Muscle of arm (tissue), 12 donors: ENCODE data around the gene CDK5RAP3. TPM values are rescaled to one million over a fixed set of nuclear protein-coding genes. Genes with fewer than 3 reads are reported as not detected.
"Not testable (repeated sequence)": the region's sequence is repeated elsewhere in the genome, so short reads cannot be mapped to it uniquely, and the experiment has no call there.

Source experiments
- DNase-seq: peaks from one replicate; pipeline ENCODE4 v3.0.0-alpha.2; 2013
- polyA plus RNA-seq, 12 donors: library from polyadenylated mRNA; unstranded; fragments of 120-200 nt; gene quantifications; one replicate each; pipeline ENCODE4 v1.2.1, GENCODE V29; 2013; ENCODE audit not compliant: insufficient read length in 12 of 12

The CDK5RAP3 gene
- polyA plus RNA-seq, 12 donors, result 66.0 to 120 (median 74.3) TPM; not detected in 1

GRCh38 chr17:47993964-47994363 is 23.1 kb downstream of the CDK5RAP3 start:
- DNase-seq, result no peak

DNA sequence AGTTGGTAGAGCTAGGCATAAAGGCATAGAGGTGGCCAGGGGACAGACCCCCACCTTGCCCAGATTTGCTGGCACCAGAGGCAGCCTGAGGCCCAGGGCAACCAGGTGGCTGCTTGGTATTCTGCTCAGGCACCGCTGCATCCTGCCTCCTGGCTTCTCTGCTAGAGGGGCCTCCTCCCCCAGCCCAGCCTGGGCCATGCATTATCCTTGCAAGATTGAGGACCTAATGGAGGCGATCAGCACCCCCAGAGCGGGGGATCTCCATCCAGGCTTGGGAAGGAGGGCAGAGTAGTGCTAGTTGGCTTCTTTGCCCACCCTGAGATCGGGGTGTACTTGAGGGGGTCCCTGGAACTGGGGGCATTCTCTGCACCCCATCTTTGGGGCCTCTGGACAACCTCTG is 23.8 kb downstream of the CDK5RAP3 start:
- DNase-seq, result no peak

GRCh38 chr17:47995241-47995935 is 24.5 kb downstream of the CDK5RAP3 start:
- DNase-seq, result no peak

DNA sequence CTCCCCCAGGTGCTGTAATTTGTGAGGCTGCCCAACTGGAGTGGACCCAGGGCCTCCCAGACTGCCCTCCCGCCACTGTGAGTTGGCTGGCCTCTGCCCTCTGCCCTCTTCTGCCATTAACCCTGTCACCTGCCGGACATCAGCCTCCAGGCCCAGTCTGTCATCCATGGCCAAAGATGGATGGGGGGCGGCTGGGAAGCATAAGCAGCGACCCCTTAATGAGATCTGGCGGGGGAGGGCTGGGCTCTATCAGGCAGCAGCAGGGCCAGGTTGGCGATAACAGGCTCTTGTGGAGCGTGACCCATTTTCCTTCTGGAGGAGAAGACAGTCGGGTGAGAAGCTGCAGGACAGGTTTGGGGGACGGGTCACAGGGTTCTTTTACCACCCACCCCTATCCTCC is 25.3 kb downstream of the CDK5RAP3 start:
- DNase-seq, result no peak

DNA sequence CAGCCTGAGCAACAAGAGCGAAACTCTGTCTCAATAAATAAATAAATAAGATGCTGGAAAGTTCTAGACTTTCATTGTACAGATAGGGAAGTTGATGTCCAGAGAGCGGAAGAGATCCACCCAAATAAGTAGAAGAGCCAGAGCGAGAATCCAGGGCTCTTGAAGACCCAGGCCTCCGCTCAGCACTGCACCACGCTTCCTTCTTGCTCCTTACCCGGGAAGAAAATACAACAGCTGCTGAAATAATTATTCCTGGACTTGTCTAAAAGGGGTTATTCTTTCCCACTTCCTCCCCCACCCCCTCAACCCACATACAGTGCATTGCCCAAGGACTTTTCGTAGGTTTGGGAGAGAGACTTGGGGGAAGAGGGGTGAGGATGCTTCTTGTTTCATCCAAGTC is 26.7 kb downstream of the CDK5RAP3 start:
- DNase-seq, result no peak

GRCh38 chr17:47998044-47998443 is 27.1 kb downstream of the CDK5RAP3 start:
- no peak for DNase-seq

GRCh38 chr17:47999582-47999981 is 28.7 kb downstream of the CDK5RAP3 start:
- no peak for DNase-seq

DNA sequence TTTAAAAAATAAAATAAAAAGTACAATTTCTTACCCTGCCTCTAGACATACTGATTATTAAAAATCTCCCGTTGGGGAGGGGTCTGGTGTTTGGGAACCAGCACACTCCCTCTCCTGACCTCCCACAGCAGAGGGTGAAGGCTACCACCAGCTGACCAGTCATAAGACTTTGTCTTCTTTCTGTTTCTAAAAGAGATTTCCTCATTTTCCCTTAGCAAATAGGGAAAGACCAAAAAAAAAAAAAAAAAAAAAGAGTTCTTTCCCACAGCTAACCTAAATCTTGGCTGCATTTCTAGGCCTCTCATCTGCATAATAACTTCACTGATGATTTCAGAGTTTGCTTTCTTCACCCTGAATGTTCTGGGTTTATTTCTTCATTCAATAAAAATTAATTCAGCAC is 30.3 kb downstream of the CDK5RAP3 start:
- DNase-seq, result no peak

- DNase-seq, result not testable (repeated sequence)
These were observed 30.7 kb downstream of the CDK5RAP3 start for GRCh38 chr17:48001657-48002056.

DNA sequence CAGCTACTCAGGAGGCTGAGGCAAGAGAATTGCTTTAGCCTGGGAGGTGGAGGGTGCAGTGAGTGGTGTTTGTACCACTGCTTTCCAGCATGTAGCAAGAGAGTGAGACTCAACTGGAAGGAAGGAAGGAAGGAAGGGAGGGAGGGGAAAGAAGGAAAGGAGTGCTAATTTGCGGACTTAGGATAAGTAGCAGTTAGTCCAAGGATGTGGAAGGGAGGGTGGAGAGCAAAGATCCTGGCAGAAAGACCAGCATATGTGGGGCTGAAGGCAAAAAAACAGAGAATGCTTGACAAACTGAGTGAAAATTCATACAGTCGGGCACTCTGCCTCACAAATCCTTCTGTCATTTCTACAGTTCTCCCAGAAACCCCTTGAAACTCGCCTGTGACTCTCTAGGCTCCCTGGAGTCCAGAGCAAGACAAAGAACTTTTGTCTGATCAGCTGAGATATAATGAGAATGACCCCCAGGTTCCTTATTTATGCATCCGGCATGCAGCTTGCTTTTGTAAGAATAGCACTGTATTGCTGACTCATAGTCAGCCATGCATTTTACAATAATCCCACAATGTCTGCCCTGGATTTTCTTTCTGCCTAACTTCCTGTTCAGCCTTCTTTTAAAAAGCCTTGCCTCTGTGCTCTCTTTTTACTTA is 31.5 kb downstream of the CDK5RAP3 start:
- DNase-seq, result no peak

DNA sequence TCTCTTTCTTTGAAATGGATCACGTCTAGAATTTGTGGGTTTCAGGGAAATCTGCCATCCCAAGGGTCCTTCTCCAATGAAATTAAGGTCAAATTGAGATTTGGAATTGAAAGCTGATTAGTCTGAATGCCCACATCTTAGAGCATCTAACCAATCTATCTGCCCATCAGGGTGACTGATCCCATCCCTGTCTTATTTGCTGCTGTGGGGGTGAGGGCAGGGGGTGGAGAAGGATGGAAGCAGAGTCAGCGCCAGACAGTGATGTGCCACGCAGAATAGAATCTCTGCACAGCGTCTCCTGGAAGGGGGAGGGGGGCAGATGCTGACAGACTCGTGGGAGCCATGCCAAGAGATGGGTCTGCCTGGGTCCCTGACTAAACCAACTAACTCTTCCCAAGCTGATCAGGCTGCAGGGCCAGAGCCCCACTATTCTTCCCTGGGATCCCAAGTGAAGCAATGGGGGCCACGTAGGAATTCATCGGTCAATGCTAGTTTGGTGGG is 32.1 kb downstream of the CDK5RAP3 start:
- no peak for DNase-seq

DNA sequence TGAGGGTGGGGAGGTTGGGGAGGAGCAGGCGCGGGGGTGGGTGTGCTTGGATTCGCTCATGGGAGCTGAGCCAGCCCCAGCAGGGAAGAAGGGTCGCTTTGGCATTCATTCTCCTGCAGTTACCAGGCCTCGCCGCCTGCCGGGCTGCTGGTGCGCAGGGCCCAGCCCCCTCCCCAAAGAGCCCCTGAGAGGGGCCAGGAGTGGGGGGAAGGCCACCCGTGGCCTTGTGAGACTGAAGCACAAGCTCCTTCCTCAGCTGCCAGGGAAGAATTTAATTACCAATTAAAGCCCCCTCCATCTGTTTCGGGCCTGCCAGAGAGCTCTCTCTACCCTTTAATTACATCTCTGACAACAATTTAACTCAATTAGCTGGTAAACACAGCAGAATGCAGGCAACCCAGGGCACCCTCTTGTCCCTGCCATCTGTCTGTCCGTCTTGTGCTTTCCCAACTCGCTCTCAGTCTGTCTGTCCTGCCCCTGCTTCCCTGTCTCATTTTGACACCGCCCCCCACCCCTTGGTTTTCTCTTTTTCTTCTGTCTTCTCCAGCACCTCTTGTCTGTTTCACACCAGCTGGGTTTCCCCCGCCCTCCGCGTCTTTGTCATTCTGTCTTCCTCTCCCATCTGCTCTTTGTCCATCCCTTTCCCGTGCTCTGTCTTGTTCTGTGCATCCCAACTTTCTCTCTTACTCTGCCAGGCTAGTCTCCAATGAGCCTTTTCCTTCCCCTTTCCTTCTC is 32.7 kb downstream of the CDK5RAP3 start:
- DNase-seq, result no peak

GRCh38 chr17:48004983-48005382 is 34.1 kb downstream of the CDK5RAP3 start:
- DNase-seq, result no peak

DNA sequence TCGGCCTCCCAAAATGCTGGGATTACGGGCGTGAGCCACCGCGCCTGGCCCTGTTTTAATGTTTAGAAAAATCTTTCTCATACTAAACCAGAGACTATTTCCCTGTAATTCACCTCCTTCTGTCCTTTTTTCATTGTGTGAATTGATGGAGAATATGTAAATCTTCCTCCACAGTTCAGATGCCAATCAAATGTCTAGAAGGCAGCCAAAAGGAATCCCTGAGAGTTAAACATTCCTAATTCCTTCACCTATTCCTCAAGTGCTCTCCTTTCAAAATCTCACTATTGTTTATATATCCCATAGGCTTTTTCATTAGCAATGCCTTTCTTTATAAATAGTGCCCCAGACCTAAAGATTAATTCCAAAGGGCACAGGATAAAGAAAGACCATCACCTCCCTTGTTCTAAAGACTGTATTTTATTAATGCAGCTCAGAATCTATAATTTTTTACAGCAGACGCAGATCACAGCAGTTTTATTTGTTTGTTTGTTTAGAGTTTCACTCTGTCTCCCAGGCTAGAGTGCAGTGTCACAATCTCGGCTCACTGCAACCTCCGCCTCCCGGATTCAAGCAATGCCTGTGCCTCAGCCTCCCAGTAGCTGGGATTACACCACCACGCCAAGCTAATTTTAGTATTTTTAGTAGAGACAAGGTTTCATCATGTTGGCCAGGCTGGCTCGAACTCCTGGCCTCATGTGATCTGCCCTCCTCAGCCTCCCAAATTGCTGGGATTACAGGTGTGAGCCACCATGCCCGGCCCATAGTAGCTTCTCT is 36.2 kb downstream of the CDK5RAP3 start:
- no peak for DNase-seq

GRCh38 chr17:48010193-48010592 is 39.3 kb downstream of the CDK5RAP3 start:
- DNase-seq, result no peak

- DNase-seq, result no peak
These were observed 40.7 kb downstream of the CDK5RAP3 start for GRCh38 chr17:48011405-48012150.

DNA sequence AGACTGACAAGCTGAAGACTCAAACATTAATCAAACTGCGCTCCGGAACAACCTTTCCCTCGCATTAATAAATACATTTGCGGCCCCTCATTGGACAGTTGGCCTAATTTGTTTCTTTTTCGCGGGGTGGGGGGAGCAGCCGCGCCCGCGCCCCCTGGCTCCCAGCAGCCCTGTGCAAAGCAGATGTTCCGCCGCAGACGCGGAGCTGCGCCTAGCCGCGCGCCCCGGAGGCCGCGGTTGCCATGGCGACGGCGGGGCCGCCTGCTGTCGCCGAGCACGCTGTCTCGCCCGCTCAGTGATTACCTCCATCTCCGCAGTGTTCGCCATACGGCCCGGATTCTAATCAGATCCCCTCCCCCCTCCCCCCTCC is 41.2 kb downstream of the CDK5RAP3 start:
- DNase-seq, result no peak

GRCh38 chr17:48012654-48013053 is 41.7 kb downstream of the CDK5RAP3 start:
- no peak for DNase-seq

GRCh38 chr17:48013876-48014594 is 43.1 kb downstream of the CDK5RAP3 start:
- no peak for DNase-seq

- no peak for DNase-seq
These were observed 43.7 kb downstream of the CDK5RAP3 start for GRCh38 chr17:48014595-48015111.
